IMR-90 (cell line): Measurements from ENCODE around the gene KIDINS220.

Experiments used
- CTCF ChIP-seq: conservative IDR thresholded peaks from 2 replicates; pipeline ENCODE4 v1.5.1; 2012; ENCODE audit warnings: mild to moderate bottlenecking, low read depth, low read length, improper control_type of control experiment
- MAFK ChIP-seq: IDR thresholded peaks from 2 replicates; pipeline ENCODE4 v1.6.1; 2012; ENCODE audit warnings: low read depth, low read length, improper control_type of control experiment
- MAZ ChIP-seq: IDR thresholded peaks from 2 replicates; pipeline ENCODE4 v1.6.1; 2012; ENCODE audit warnings: low read depth, mild to moderate bottlenecking, low read length, improper control_type of control experiment, moderate library complexity, borderline replicate concordance
- NFE2L2 ChIP-seq: fragments of 150-350 bp; IDR thresholded peaks from 2 replicates; pipeline ENCODE4 v1.6.1; 2016; ENCODE audit warnings: low read depth, mild to moderate bottlenecking, low read length
- POLR2A ChIP-seq: IDR thresholded peaks from 2 replicates; pipeline ENCODE4 v1.6.1; 2012; ENCODE audit warnings: mild to moderate bottlenecking, low read depth, low read length
- RAD21 ChIP-seq: IDR thresholded peaks from 2 replicates; pipeline ENCODE4 v1.6.1; 2012; ENCODE audit warnings: low read length, improper control_type of control experiment
- RCOR1 ChIP-seq: IDR thresholded peaks from 2 replicates; pipeline ENCODE4 v1.6.1; 2012; ENCODE audit warnings: mild to moderate bottlenecking, low read length, improper control_type of control experiment; ENCODE audit not compliant: insufficient replicate concordance
- RFX5 ChIP-seq: IDR thresholded peaks from 2 replicates; pipeline ENCODE4 v1.8.0; 2012; ENCODE audit warnings: low read depth, mild to moderate bottlenecking, low read length, moderate library complexity
- SMC3 ChIP-seq: fragments of 150-350 bp; IDR thresholded peaks from 2 replicates; pipeline ENCODE4 v1.6.1; 2016; ENCODE audit warnings: low read depth, mild to moderate bottlenecking, antibody characterized with exemption, low read length, moderate library complexity
- USF2 ChIP-seq: fragments of 150-350 bp; IDR thresholded peaks from 2 replicates; pipeline ENCODE4 v1.6.1; 2017; ENCODE audit warnings: mild to moderate bottlenecking, antibody characterized with exemption, low read length, low read depth

GRCh38 chr2:8794923-8795825 is 42.2 kb downstream of the KIDINS220 start:
- TF ChIP-seq MAFK (no peak), CTCF (no peak), POLR2A (no peak), USF2 (no peak), RAD21 (no peak), RCOR1 (no peak), RFX5 (no peak), SMC3 (no peak), NFE2L2 (no peak), MAZ (no peak)
